HEK293 (cell line): Measurements from ENCODE around the gene CLCN7.

Experiments used
- CTCF ChIP-seq: fragments of 450-650 bp; formaldehyde crosslinking; IDR thresholded peaks from 2 replicates; pipeline ENCODE4 v1.5.1; 2016; ENCODE audit warnings: missing biosample characterization, missing genetic modification characterization
- ELK4 ChIP-seq: IDR thresholded peaks from 2 replicates; pipeline ENCODE4 v1.6.1; 2011; ENCODE audit warnings: mild to moderate bottlenecking, low read depth, low read length, borderline replicate concordance
- KLF8 ChIP-seq: fragments of 450-650 bp; formaldehyde crosslinking; IDR thresholded peaks from 2 replicates; pipeline ENCODE4 v1.5.1; 2016; ENCODE audit warnings: missing biosample characterization, missing genetic modification characterization
- REST ChIP-seq: fragments of 450-650 bp; formaldehyde crosslinking; IDR thresholded peaks from 2 replicates; pipeline ENCODE4 v1.5.1; 2016; ENCODE audit warnings: missing biosample characterization, missing genetic modification characterization
- YY1 ChIP-seq: fragments of 450-650 bp; formaldehyde crosslinking; IDR thresholded peaks from 2 replicates; pipeline ENCODE4 v1.5.1; 2018; ENCODE audit warnings: missing biosample characterization, missing genetic modification characterization
- ZIC2 ChIP-seq: fragments of 450-650 bp; formaldehyde crosslinking; IDR thresholded peaks from 2 replicates; pipeline ENCODE4 v1.5.1; 2016; ENCODE audit warnings: missing biosample characterization, missing genetic modification characterization
- ZNF623 ChIP-seq: fragments of 450-650 bp; formaldehyde crosslinking; IDR thresholded peaks from 2 replicates; pipeline ENCODE4 v1.5.1; 2016; ENCODE audit warnings: missing biosample characterization, missing genetic modification characterization
- ZNF654 ChIP-seq: fragments of 450-650 bp; formaldehyde crosslinking; IDR thresholded peaks from 2 replicates; pipeline ENCODE4 v1.5.1; 2016; ENCODE audit warnings: low read depth, missing biosample characterization, missing genetic modification characterization
- ZNF677 ChIP-seq: fragments of 450-650 bp; IDR thresholded peaks from 2 replicates; pipeline ENCODE4 v1.5.0; 2018; ENCODE audit warnings: missing biosample characterization, mild to moderate bottlenecking, missing genetic modification characterization, moderate library complexity

- TF ChIP-seq CTCF (tag by site-specific recombination) = no peak
- no peak for TF ChIP-seq YY1 (tag by site-specific recombination)
- no peak for TF ChIP-seq ZNF654 (tag by site-specific recombination)
- TF ChIP-seq REST = no peak
- TF ChIP-seq ZIC2 = no peak
- TF ChIP-seq ZNF623 (tag by site-specific recombination) = no peak
- no peak for TF ChIP-seq KLF8
- TF ChIP-seq ZNF677 (tag by site-specific recombination) = no peak
- no peak for TF ChIP-seq ELK4
Observed at GRCh38 chr16:1518626-1519135, 43.9 kb upstream of the CLCN7 start.
